PC-3 (cell line): ENCODE data around the gene TBCCD1. TPM values are rescaled to one million over a fixed set of nuclear protein-coding genes. Genes with fewer than 3 reads are reported as not detected.

ENCODE experiments used
- ATAC-seq: fragments of 200-7000 bp; cut with Tn5 transposase; 2 replicates; pipeline ENCODE4 v1.9.1; 2020; ENCODE audit warnings: mild to moderate bottlenecking, moderate library complexity
- BruUV-seq: library from RNA; stranded (reverse); fragments of 400-500 nt; replicated peaks from 2 replicates; lab custom pipeline; 2021; lab: Mats Ljungman, UMichigan
- CTCF ChIA-PET: fragments of 300-600 bp; sonication (Branson Sonifier 250); formaldehyde crosslinking; loops from one replicate; lab custom pipeline; 2022; ENCODE audit warnings: antibody characterized with exemption; lab: Charles Lee
- POLR2A ChIA-PET: fragments of 300-600 bp; sonication (Branson Sonifier 250); formaldehyde crosslinking; loops from one replicate; lab custom pipeline; 2022; ENCODE audit warnings: antibody characterized with exemption; ENCODE audit not compliant: unreplicated experiment; lab: Charles Lee
- DNase-seq: peaks from one replicate; pipeline ENCODE4 v3.0.0-alpha.2; 2015
- H2AFZ ChIP-seq: fragments of 300-600 bp; sonication (generic); 2 replicates; pipeline ENCODE4 v1.6.0; 2016; ENCODE audit warnings: antibody characterized with exemption, low read length
- H3F3A ChIP-seq: fragments of 300-600 bp; sonication (generic); one replicate; pipeline ENCODE4 v1.6.0; 2017; ENCODE audit warnings: antibody characterized with exemption, low read length, control low read depth, mild to moderate bottlenecking; ENCODE audit not compliant: unreplicated experiment
- H3K27ac ChIP-seq: fragments of 300-600 bp; sonication (generic); 2 replicates; pipeline ENCODE4 v1.5.1; 2016; ENCODE audit warnings: mild to moderate bottlenecking, low read length
- H3K27me3 ChIP-seq: fragments of 300-600 bp; sonication (generic); 2 replicates; pipeline ENCODE4 v1.6.1; 2016; ENCODE audit warnings: low read length, mixed read lengths
- H3K36me3 ChIP-seq: fragments of 300-600 bp; sonication (generic); 2 replicates; pipeline ENCODE4 v1.6.1; 2016; ENCODE audit warnings: low read depth, mixed run types, low read length, mixed read lengths
- H3K4me1 ChIP-seq: fragments of 300-600 bp; sonication (generic); 2 replicates; pipeline ENCODE4 v1.5.1; 2016; ENCODE audit warnings: low read length; ENCODE audit not compliant: insufficient read depth
- H3K4me2 ChIP-seq: fragments of 300-600 bp; sonication (generic); 2 replicates; pipeline ENCODE4 v1.6.0; 2016; ENCODE audit warnings: low read length
- H3K4me3 ChIP-seq: fragments of 300-600 bp; sonication (generic); 2 replicates; pipeline ENCODE4 v1.5.1; 2016; ENCODE audit warnings: mild to moderate bottlenecking, low read length, mixed read lengths
- H3K79me2 ChIP-seq: fragments of 300-600 bp; sonication (generic); 2 replicates; pipeline ENCODE4 v1.6.1; 2017; ENCODE audit warnings: low read length, mixed read lengths
- H3K9ac ChIP-seq: fragments of 300-600 bp; sonication (generic); 2 replicates; pipeline ENCODE4 v1.6.0; 2016; ENCODE audit warnings: mild to moderate bottlenecking, low read length
- H3K9me2 ChIP-seq: fragments of 300-600 bp; sonication (generic); replicated peaks from 2 replicates; pipeline ENCODE4 v1.6.1; 2016; ENCODE audit warnings: mixed run types, low read length, mixed read lengths
- H3K9me3 ChIP-seq: fragments of 300-600 bp; sonication (generic); 2 replicates; pipeline ENCODE4 v1.6.1; 2016; ENCODE audit warnings: low read length, mixed read lengths
- H4K20me1 ChIP-seq: fragments of 300-600 bp; sonication (generic); 2 replicates; pipeline ENCODE4 v1.6.1; 2016; ENCODE audit warnings: low read length, mixed read lengths
- EZH2 ChIP-seq: fragments of 300-600 bp; sonication (generic); IDR thresholded peaks from one replicate; pipeline ENCODE4 v1.6.1; 2017; ENCODE audit warnings: antibody characterized with exemption, mild to moderate bottlenecking, low read length; ENCODE audit not compliant: unreplicated experiment
- EZH2phosphoT487 ChIP-seq: fragments of 300-600 bp; sonication (generic); IDR thresholded peaks from 2 replicates; pipeline ENCODE4 v1.6.1; 2018; ENCODE audit warnings: mild to moderate bottlenecking, antibody characterized with exemption, low read length, borderline replicate concordance
- intact Hi-C: fragments of 100-400 bp; cut with micrococcal nuclease; formaldehyde crosslinking; loops from 2 replicates; pipeline ENCODE4 v1.9.0; 2023
- total RNA-seq: library from RNA; depleted of rRNA; stranded (reverse); fragments of >200 nt; gene quantifications from 2 replicates; pipeline ENCODE4 v1.2.3, GENCODE V29; 2014
- TF ChIP-seq, protein P1 (sequence below): fragments of 300-600 bp; sonication (generic); conservative IDR thresholded peaks from 2 replicates; pipeline ENCODE4 v1.5.1; 2017; ENCODE audit warnings: antibody characterized with exemption, low read depth, mild to moderate bottlenecking, low read length

The TBCCD1 gene
- total RNA-seq, 1 experiment from 2014 or later: 17.0 TPM

DNA sequence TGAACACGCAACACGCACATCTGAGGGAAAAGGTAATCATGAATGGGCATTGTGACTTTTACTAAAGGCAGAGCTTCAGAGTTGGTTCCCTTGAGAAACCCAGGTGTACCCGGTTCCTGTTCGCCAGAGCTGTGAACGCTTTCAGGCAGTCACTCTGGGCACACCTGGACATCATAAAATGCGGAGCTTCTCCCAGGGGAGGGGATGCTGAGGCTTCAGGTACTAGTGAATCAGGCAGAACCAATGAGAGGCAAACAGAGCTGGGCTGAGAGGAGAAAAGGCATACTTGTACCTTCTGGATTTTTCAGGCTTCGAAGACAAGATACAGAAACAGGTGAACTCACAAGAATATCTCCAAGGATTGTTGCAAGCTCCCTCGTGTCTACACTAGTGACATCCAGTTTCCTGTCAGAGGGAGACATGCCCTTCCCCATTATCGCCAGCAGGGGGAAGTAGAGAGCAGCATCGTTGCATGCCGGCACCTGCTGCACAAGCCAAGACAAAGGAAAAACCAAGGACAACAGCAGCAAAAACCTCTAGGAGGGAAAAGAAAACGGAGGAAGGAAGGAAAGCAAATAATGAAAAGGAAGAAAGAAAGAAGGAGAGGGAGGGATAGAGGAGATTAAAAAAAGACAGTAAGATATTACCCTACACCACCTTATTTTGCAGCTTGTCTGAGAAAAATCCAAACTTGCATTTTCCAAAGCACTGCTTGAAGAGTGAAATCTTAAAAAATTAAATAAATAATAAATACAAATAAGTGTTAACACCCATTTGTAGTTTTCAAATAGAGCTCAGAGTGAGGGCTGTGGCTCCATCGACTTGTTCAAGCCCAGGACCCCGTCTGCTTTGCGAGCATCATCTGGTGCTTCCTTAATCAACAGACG is 47.7 kb upstream of the TBCCD1 start:
- peak; percentile 57 for ATAC-seq
- intact Hi-C loops: loop anchor here (1.0 to 2.0 kb wide), 2 partner anchors 206 to 632 kb away; no protein-coding TSS in a partner anchor
- Histone ChIP-seq H3K9me3 (no peaks in the 10 kb centered on the region), H3K79me2 (no peaks in the 10 kb centered on the region), H4K20me1 (no peaks in the 10 kb centered on the region), H3F3A (no peaks in the 10 kb centered on the region), H3K36me3 (no peaks in the 10 kb centered on the region), H3K27ac (no peak overlapping the region), H2AFZ (peak overlapping the region; percentile 81), H3K9ac (no peak overlapping the region), H3K4me2 (peak overlapping the region; percentile 46), H3K4me3 (peak overlapping the region; percentile 22; the same call in 1 of the 2 replicates), H3K27me3 (no peaks in the 10 kb centered on the region), H3K4me1 (peaks cover 16% of the 10 kb centered on the region), H3K9me2 (no peaks in the 10 kb centered on the region)
- no TSS peak for BruUV-seq
- DNase-seq: peak; percentile 90
- TF ChIP-seq, protein P1, sequence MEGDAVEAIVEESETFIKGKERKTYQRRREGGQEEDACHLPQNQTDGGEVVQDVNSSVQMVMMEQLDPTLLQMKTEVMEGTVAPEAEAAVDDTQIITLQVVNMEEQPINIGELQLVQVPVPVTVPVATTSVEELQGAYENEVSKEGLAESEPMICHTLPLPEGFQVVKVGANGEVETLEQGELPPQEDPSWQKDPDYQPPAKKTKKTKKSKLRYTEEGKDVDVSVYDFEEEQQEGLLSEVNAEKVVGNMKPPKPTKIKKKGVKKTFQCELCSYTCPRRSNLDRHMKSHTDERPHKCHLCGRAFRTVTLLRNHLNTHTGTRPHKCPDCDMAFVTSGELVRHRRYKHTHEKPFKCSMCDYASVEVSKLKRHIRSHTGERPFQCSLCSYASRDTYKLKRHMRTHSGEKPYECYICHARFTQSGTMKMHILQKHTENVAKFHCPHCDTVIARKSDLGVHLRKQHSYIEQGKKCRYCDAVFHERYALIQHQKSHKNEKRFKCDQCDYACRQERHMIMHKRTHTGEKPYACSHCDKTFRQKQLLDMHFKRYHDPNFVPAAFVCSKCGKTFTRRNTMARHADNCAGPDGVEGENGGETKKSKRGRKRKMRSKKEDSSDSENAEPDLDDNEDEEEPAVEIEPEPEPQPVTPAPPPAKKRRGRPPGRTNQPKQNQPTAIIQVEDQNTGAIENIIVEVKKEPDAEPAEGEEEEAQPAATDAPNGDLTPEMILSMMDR: peak; percentile 97
- no peak for TF ChIP-seq EZH2phosphoT487
- no peak for TF ChIP-seq EZH2
- CTCF ChIA-PET: interaction anchor here (0.6 to 1.1 kb wide), 3 partner anchors 44 to 207 kb away, joined by 3 to 11 read pairs (median 4); partner anchors contain the start of gene DNAJB11
- POLR2A ChIA-PET: no interaction called here

- Histone ChIP-seq H2AFZ (peak overlapping the region; percentile 81), H3K9me3 (no peaks in the 10 kb centered on the region), H3K27ac (no peak overlapping the region), H3K4me2 (peak overlapping the region; percentile 46), H3K4me1 (peaks cover 16% of the 10 kb centered on the region), H3K4me3 (no peak overlapping the region; the same call in 1 of the 2 replicates), H3K27me3 (no peaks in the 10 kb centered on the region), H4K20me1 (no peaks in the 10 kb centered on the region), H3K9me2 (no peaks in the 10 kb centered on the region), H3K36me3 (no peaks in the 10 kb centered on the region), H3K9ac (no peak overlapping the region), H3F3A (no peaks in the 10 kb centered on the region), H3K79me2 (no peaks in the 10 kb centered on the region)
- intact Hi-C loops: loop anchor here (1.0 to 2.0 kb wide), 2 partner anchors 207 to 631 kb away; no protein-coding TSS in a partner anchor
- CTCF ChIA-PET: interaction anchor here (0.6 to 1.1 kb wide), 3 partner anchors 44 to 208 kb away, joined by 3 to 11 read pairs (median 4); partner anchors contain the start of gene DNAJB11
- BruUV-seq: no TSS peak
- POLR2A ChIA-PET: no interaction called here
- ATAC-seq (no peak), DNase-seq (no peak)
- TF ChIP-seq EZH2: no peak
- TF ChIP-seq EZH2phosphoT487: no peak
- TF ChIP-seq, protein P1: no peak
Observed at GRCh38 chr3:186614266-186614596, 47.1 kb upstream of the TBCCD1 start.
